GM12865 (cell line): Measurements from ENCODE around the gene PLD1.

Experiments
- DNase-seq: peaks from one replicate; pipeline ENCODE4 v3.0.0; 2010; ENCODE audit warnings: low read depth
- H3K4me3 ChIP-seq: 2 replicates; pipeline ENCODE4 v1.5.1; 2011; ENCODE audit warnings: mild to moderate bottlenecking, low read depth, low read length, control low read depth
- TF ChIP-seq, protein P1 (sequence below): IDR thresholded peaks from 2 replicates; pipeline ENCODE4 v1.5.1; 2011; ENCODE audit warnings: low read length, control low read depth, low read depth, inconsistent platforms; ENCODE audit not compliant: insufficient read depth; ENCODE audit errors: missing control alignments

PLD1 gene

DNA sequence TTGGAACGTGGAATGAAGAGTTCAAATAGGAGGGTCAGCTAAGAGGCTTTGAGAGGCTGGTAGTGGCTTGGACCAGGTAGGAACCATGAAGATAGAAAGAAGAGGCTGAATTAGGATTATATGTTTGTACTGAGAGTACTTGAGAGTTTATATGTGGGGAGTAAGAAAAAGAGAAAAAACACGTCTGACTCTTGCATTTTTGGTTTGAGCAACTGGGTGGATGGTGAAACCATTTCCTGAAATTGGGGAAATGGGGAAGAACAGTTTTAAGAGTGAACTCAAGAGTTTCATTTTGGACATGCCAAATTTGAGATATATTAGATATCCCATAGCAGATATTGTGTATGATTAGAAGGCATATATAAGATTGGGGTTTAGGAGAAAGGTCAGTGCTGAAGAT, 257.2 kb downstream of the PLD1 start:
- no peak overlapping the region for H3K4me3 ChIP-seq
- DNase-seq = no peak
- TF ChIP-seq, protein P1, sequence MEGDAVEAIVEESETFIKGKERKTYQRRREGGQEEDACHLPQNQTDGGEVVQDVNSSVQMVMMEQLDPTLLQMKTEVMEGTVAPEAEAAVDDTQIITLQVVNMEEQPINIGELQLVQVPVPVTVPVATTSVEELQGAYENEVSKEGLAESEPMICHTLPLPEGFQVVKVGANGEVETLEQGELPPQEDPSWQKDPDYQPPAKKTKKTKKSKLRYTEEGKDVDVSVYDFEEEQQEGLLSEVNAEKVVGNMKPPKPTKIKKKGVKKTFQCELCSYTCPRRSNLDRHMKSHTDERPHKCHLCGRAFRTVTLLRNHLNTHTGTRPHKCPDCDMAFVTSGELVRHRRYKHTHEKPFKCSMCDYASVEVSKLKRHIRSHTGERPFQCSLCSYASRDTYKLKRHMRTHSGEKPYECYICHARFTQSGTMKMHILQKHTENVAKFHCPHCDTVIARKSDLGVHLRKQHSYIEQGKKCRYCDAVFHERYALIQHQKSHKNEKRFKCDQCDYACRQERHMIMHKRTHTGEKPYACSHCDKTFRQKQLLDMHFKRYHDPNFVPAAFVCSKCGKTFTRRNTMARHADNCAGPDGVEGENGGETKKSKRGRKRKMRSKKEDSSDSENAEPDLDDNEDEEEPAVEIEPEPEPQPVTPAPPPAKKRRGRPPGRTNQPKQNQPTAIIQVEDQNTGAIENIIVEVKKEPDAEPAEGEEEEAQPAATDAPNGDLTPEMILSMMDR = no peak

DNA sequence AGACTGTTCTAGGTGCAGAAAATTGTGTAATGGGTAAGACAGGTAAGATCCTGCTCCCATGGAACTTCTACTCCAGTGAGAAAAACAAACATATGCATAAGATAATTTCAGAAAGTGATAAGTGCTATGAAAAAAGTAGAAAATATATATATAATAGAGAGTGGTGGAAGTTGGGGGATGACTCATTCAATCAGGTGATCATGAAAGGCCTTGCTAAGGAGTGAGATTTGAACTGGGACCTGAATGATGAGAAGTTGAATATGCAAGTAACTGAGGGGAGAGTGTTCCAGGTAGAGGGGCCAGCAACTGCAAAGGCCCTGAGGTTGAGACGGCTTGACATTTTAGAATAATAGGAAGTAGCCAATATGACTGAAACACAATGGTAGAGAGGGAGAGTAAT, 257.8 kb downstream of the PLD1 start:
- H3K4me3 ChIP-seq = no peak overlapping the region
- DNase-seq = no peak
- TF ChIP-seq, protein P1 = no peak

DNA sequence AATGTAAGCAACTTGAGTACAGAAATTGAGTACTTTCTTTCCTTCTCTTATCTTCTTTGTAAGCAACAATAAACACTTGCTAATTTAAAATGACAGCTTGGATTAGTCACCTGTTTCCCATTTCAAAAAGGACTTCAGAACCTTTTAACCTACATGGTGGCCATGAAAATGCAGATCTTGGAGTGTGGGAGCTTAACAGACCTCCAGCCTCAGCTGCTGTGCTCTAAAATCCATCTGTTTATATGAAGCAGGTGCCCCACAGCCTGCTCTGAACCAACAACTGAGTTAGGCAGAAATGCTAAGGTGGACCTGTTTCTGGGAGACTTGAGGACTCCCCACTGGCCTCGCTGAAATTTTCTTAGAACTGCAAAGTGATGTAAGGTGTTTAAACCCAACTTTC, 259.0 kb downstream of the PLD1 start:
- no peak for DNase-seq
- TF ChIP-seq, protein P1 = no peak
- H3K4me3 ChIP-seq = no peak overlapping the region
